A673 (cell line): ENCODE measurements around the gene WDR53. TPM values are rescaled to one million over a fixed set of nuclear protein-coding genes. Genes with fewer than 3 reads are reported as not detected.

ENCODE experiments used
- BruUV-seq: library from RNA; stranded (reverse); fragments of 400-500 nt; replicated peaks from 2 replicates; lab custom pipeline; 2021; lab: Mats Ljungman, UMichigan
- CTCF ChIA-PET: fragments of 300-600 bp; sonication (Branson Sonifier 250); formaldehyde crosslinking; loops from one replicate; lab custom pipeline; 2022; ENCODE audit warnings: antibody characterized with exemption; lab: Charles Lee
- POLR2A ChIA-PET: fragments of 300-600 bp; sonication (Branson Sonifier 250); formaldehyde crosslinking; loops from one replicate; lab custom pipeline; 2022; ENCODE audit warnings: antibody characterized with exemption; ENCODE audit not compliant: low non-redundant PET; lab: Charles Lee
- DNase-seq: peaks from one replicate; pipeline ENCODE4 v3.0.0-alpha.2; 2015; ENCODE audit warnings: low spot score
- H3K27ac ChIP-seq: fragments of 200-600 bp; sonication (generic); 2 replicates; pipeline ENCODE4 v1.5.1; 2016; ENCODE audit warnings: mixed run types, low read depth, mild to moderate bottlenecking, mixed read lengths, antibody characterized with exemption, low read length; ENCODE audit not compliant: poor library complexity, severe bottlenecking
- H3K27me3 ChIP-seq: fragments of 200-600 bp; sonication (generic); replicated peaks from 2 replicates; pipeline ENCODE4 v1.6.1; 2017; ENCODE audit warnings: mixed run types, low read depth, mild to moderate bottlenecking, mixed read lengths, antibody characterized with exemption, low read length; ENCODE audit not compliant: insufficient read depth, poor library complexity
- H3K36me3 ChIP-seq: fragments of 200-600 bp; sonication (generic); 2 replicates; pipeline ENCODE4 v1.6.1; 2016; ENCODE audit warnings: mixed run types, mild to moderate bottlenecking, mixed read lengths, antibody characterized with exemption, low read length; ENCODE audit not compliant: insufficient read depth, poor library complexity, severe bottlenecking
- H3K4me1 ChIP-seq: fragments of 200-600 bp; sonication (generic); 2 replicates; pipeline ENCODE4 v1.6.1; 2017; ENCODE audit warnings: mixed run types, mild to moderate bottlenecking, mixed read lengths, antibody characterized with exemption, low read length; ENCODE audit not compliant: insufficient read depth, poor library complexity, severe bottlenecking
- H3K4me3 ChIP-seq: fragments of 200-600 bp; sonication (generic); 2 replicates; pipeline ENCODE4 v1.5.1; 2016; ENCODE audit warnings: low read depth, mixed run types, mild to moderate bottlenecking, mixed read lengths, low read length; ENCODE audit not compliant: poor library complexity, severe bottlenecking
- H3K9me3 ChIP-seq: fragments of 200-600 bp; sonication (generic); 2 replicates; pipeline ENCODE4 v1.6.1; 2016; ENCODE audit warnings: mixed run types, low read depth, mild to moderate bottlenecking, mixed read lengths, antibody characterized with exemption, low read length; ENCODE audit not compliant: poor library complexity, severe bottlenecking
- EZH2 ChIP-seq: fragments of 200-600 bp; sonication (generic); IDR thresholded peaks from 2 replicates; pipeline ENCODE4 v1.6.1; 2017; ENCODE audit warnings: borderline replicate concordance, low read depth, mild to moderate bottlenecking, mixed read lengths, antibody characterized with exemption, low read length; ENCODE audit not compliant: poor library complexity, severe bottlenecking
- intact Hi-C: fragments of 100-400 bp; cut with micrococcal nuclease; formaldehyde crosslinking; loops from one replicate; pipeline ENCODE4 v1.10.0; 2022; ENCODE audit not compliant: unreplicated experiment
- total RNA-seq: library from RNA; stranded (reverse); gene quantifications from 2 replicates; pipeline ENCODE4 v1.2.3, GENCODE V29; 2021
- TF ChIP-seq, protein P1 (sequence below): fragments of 300-800, 200-600 bp; sonication (generic); conservative IDR thresholded peaks from 2 replicates; pipeline ENCODE4 v1.5.1; 2017; ENCODE audit warnings: low read depth, mild to moderate bottlenecking, antibody characterized with exemption, low read length, moderate library complexity, mixed read lengths

Gene WDR53
- total RNA-seq, 1 experiment from 2014 or later, result 23.1 TPM

DNA sequence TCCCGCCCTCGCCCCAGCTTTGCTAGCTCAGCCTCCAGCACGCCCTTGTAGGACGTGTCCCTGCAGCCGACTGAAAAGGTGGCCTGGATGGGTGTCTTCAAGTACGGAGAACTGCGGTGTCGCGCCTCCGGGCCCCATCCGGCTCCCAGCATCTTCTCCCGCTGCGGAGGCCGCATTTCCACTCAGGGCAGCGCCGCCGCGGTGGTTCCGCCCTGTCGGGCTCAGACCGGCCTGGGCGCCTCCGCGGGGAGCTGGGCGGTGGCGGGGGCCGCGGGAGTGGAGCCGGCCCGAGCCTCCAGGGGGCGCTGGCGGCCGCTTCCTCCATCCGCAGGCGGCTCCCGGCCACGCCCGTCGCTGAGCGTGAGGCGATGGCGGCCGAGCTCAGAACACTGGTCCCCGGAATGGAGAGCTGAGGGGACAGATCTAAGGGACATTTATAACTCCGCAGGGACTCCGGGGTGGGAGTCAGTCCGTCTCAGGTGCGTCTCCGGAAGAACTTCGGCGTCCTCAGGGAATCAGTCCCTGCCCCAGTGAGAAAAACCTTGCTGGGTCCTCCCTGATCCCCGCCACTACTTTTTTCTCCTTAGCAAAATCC, 39.6 kb downstream of the WDR53 start:
- no peak for TF ChIP-seq EZH2
- TF ChIP-seq, protein P1, sequence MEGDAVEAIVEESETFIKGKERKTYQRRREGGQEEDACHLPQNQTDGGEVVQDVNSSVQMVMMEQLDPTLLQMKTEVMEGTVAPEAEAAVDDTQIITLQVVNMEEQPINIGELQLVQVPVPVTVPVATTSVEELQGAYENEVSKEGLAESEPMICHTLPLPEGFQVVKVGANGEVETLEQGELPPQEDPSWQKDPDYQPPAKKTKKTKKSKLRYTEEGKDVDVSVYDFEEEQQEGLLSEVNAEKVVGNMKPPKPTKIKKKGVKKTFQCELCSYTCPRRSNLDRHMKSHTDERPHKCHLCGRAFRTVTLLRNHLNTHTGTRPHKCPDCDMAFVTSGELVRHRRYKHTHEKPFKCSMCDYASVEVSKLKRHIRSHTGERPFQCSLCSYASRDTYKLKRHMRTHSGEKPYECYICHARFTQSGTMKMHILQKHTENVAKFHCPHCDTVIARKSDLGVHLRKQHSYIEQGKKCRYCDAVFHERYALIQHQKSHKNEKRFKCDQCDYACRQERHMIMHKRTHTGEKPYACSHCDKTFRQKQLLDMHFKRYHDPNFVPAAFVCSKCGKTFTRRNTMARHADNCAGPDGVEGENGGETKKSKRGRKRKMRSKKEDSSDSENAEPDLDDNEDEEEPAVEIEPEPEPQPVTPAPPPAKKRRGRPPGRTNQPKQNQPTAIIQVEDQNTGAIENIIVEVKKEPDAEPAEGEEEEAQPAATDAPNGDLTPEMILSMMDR, result peak; percentile 62
- ChIA-PET CTCF (interaction anchor here (0.7 to 1.4 kb wide), 4 partner anchors 8 to 156 kb away, joined by 3 to 7 read pairs (median 3); partner anchors contain the start of genes FBXO45 and WDR53), POLR2A (no interaction called here)
- Histone ChIP-seq H3K9me3 (no peaks in the 10 kb centered on the region), H3K4me1 (no peaks in the 10 kb centered on the region), H3K27ac (no peak overlapping the region), H3K36me3 (no peaks in the 10 kb centered on the region), H3K4me3 (peak overlapping the region; percentile 47), H3K27me3 (no peaks in the 10 kb centered on the region)
- peak; percentile 83 for DNase-seq
- no TSS peak for BruUV-seq
- intact Hi-C loops, result no loop called here

- ChIA-PET CTCF (interaction anchor here (1.4 to 1.7 kb wide), 2 partner anchors 263 to 271 kb away, joined by 5 to 7 read pairs; no protein-coding TSS in a partner anchor), POLR2A (interaction anchor here (0.6 kb wide), 1 partner anchor 60 kb away, joined by 3 read pairs; no protein-coding TSS in a partner anchor)
- no peak overlapping the region for H3K4me3 ChIP-seq
- no peaks in the 10 kb centered on the region for H3K36me3 ChIP-seq
- H3K9me3 ChIP-seq, result peaks cover 10% of the 10 kb centered on the region
- no peak overlapping the region for H3K27ac ChIP-seq
- no peaks in the 10 kb centered on the region for H3K27me3 ChIP-seq
- no TSS peak for BruUV-seq
- TF ChIP-seq, protein P1, result no peak
- no peak for TF ChIP-seq EZH2
- intact Hi-C loops, result no loop called here
- DNase-seq, result no peak
- no peaks in the 10 kb centered on the region for H3K4me1 ChIP-seq
These were observed 43.2 kb downstream of the WDR53 start for GRCh38 chr3:196525141-196525540.

DNA sequence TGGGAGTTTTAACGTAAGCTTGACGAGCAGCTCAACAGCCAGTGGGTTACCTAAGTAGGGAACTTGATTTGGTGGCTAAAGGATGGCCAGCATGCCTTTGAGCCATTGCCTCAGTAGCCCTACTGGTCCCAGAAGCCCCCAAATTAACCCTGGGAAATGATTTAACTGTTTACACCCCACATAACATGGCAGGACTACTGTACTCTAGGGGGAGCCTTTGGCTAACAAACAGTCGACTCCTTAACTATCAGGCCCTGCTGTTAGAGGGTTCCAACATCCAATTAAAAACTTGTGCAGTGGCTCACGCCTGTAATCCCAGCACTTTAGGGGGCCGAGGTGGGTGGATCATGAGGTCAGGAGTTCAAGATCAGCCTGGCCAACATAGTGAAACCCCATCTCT, 43.8 kb downstream of the WDR53 start:
- no peak overlapping the region for H3K27ac ChIP-seq
- no peaks in the 10 kb centered on the region for H3K36me3 ChIP-seq
- H3K9me3 ChIP-seq, result peaks cover 16% of the 10 kb centered on the region
- POLR2A ChIA-PET, result no interaction called here
- no TSS peak for BruUV-seq
- intact Hi-C loops, result no loop called here
- H3K27me3 ChIP-seq, result no peaks in the 10 kb centered on the region
- CTCF ChIA-PET, result interaction anchor here (1.0 to 1.7 kb wide), 3 partner anchors 257 to 271 kb away, joined by 4 to 7 read pairs (median 5); no protein-coding TSS in a partner anchor
- H3K4me3 ChIP-seq, result no peak overlapping the region
- DNase-seq, result peak; percentile 50
- H3K4me1 ChIP-seq, result no peaks in the 10 kb centered on the region
- TF ChIP-seq EZH2, result no peak
- TF ChIP-seq, protein P1, result peak; percentile 38
